GM23338 (cell line): Measurements from ENCODE around the gene CDK5. TPM values are rescaled to one million over a fixed set of nuclear protein-coding genes. Genes with fewer than 3 reads are reported as not detected.
"Not testable (repeated sequence)": the region's sequence is repeated elsewhere in the genome, so short reads cannot be mapped to it uniquely, and the experiment has no call there.

Source experiments
- ATAC-seq: fragments of 200-7000 bp; cut with Tn5 transposase; 3 replicates; pipeline ENCODE4 v1.9.1; 2020
- DNase-seq: peaks from one replicate; pipeline ENCODE4 v3.0.0-alpha.2; 2015; ENCODE audit warnings: low spot score
- H2AFZ ChIP-seq: fragments of 200-600 bp; sonication (generic); 2 replicates; pipeline ENCODE4 v1.8.0; 2016; ENCODE audit warnings: antibody characterized with exemption, mild to moderate bottlenecking, moderate library complexity
- H3F3A ChIP-seq: fragments of 200-600 bp; sonication (generic); replicated peaks from 2 replicates; pipeline ENCODE4 v1.8.0; 2017; ENCODE audit warnings: antibody characterized with exemption, mixed run types, low read depth
- H3K27ac ChIP-seq: fragments of 200-600 bp; sonication (generic); 2 replicates; pipeline ENCODE4 v1.6.1; 2016; ENCODE audit warnings: low read depth
- H3K27me3 ChIP-seq: fragments of 200-600 bp; sonication (generic); 2 replicates; pipeline ENCODE4 v1.8.0; 2016; ENCODE audit warnings: mild to moderate bottlenecking, mixed run types, moderate library complexity; ENCODE audit not compliant: insufficient read depth
- H3K36me3 ChIP-seq: fragments of 200-600 bp; sonication (generic); 2 replicates; pipeline ENCODE4 v1.8.0; 2016; ENCODE audit warnings: mild to moderate bottlenecking; ENCODE audit not compliant: insufficient read depth
- H3K4me1 ChIP-seq: fragments of 200-600 bp; sonication (generic); 2 replicates; pipeline ENCODE4 v1.8.0; 2016; ENCODE audit warnings: mild to moderate bottlenecking, moderate library complexity; ENCODE audit not compliant: insufficient read depth
- H3K4me2 ChIP-seq: fragments of 200-600 bp; sonication (generic); 2 replicates; pipeline ENCODE4 v1.7.1; 2017; ENCODE audit warnings: mixed run types
- H3K4me3 ChIP-seq: fragments of 200-600 bp; sonication (generic); 2 replicates; pipeline ENCODE4 v1.6.1; 2016; ENCODE audit warnings: mixed run types
- H3K79me2 ChIP-seq: fragments of 200-600 bp; sonication (generic); replicated peaks from 2 replicates; pipeline ENCODE4 v1.8.0; 2017; ENCODE audit warnings: mild to moderate bottlenecking; ENCODE audit not compliant: insufficient read depth
- H3K9me2 ChIP-seq: fragments of 200-600 bp; sonication (generic); 2 replicates; pipeline ENCODE4 v1.8.0; 2017; ENCODE audit not compliant: insufficient read depth
- H4K20me1 ChIP-seq: fragments of 200-600 bp; sonication (generic); replicated peaks from 2 replicates; pipeline ENCODE4 v1.8.0; 2017; ENCODE audit warnings: mild to moderate bottlenecking; ENCODE audit not compliant: insufficient read depth
- H3K27ac Mint-ChIP-seq: 2 replicates; pipeline ENCODE4 v1.8.0; 2020; ENCODE audit warnings: inconsistent platforms, mild to moderate bottlenecking, moderate library complexity, mixed read lengths
- H3K27me3 Mint-ChIP-seq: 3 replicates; pipeline ENCODE4 v1.8.0; 2022; ENCODE audit warnings: low read depth, mild to moderate bottlenecking, moderate library complexity, mixed read lengths, inconsistent platforms; ENCODE audit not compliant: insufficient read depth, poor library complexity
- H3K36me3 Mint-ChIP-seq: 3 replicates; pipeline ENCODE4 v1.8.0; 2021; ENCODE audit warnings: low read depth, mild to moderate bottlenecking, inconsistent platforms, moderate library complexity, mixed read lengths
- H3K4me1 Mint-ChIP-seq: 3 replicates; pipeline ENCODE4 v1.8.0; 2020; ENCODE audit warnings: mild to moderate bottlenecking, inconsistent platforms, mixed read lengths
- H3K4me3 Mint-ChIP-seq: 3 replicates; pipeline ENCODE4 v1.8.0; 2021; ENCODE audit warnings: moderate library complexity, mild to moderate bottlenecking, inconsistent platforms, mixed read lengths
- H3K9me3 Mint-ChIP-seq: 3 replicates; pipeline ENCODE4 v1.8.0; 2020; ENCODE audit warnings: moderate library complexity, mild to moderate bottlenecking, inconsistent platforms, mixed read lengths
- EZH2 ChIP-seq: fragments of 200-600 bp; sonication (generic); IDR thresholded peaks from one replicate; pipeline ENCODE4 v1.8.0; 2017; ENCODE audit warnings: antibody characterized with exemption, mild to moderate bottlenecking, low read depth; ENCODE audit not compliant: unreplicated experiment
- REST ChIP-seq: IDR thresholded peaks from one replicate; pipeline ENCODE4 v1.6.1; 2018; ENCODE audit warnings: antibody characterized with exemption; ENCODE audit not compliant: unreplicated experiment
- ZNF114 ChIP-seq: fragments of 250-450 bp; sonication (Bioruptor Pico); IDR thresholded peaks from 2 replicates; pipeline ENCODE4 v1.5.0; 2020; ENCODE audit warnings: mild to moderate bottlenecking, moderate library complexity
- ZNF462 ChIP-seq: fragments of 250-450 bp; sonication (Bioruptor Pico); IDR thresholded peaks from 2 replicates; pipeline ENCODE4 v1.5.0; 2020; ENCODE audit warnings: mild to moderate bottlenecking, moderate library complexity
- polyA plus RNA-seq: library from polyadenylated mRNA; unstranded; fragments of >200 nt; fragmentation: Nextera tagmentation; extraction: Ambion mirVana; gene quantifications from 2 replicates; pipeline ENCODE4 v1.2.1, GENCODE V29; 2016
- total RNA-seq: library from RNA; depleted of rRNA; stranded (reverse); fragments of >200 nt; shearing (Covaris generic); gene quantifications from 2 replicates; pipeline ENCODE4 v1.2.3, GENCODE V29; 2014

CDK5 gene
- total and polyA plus RNA-seq, 2 experiments from 2014 or later, result 19.8 to 27.1 TPM

DNA sequence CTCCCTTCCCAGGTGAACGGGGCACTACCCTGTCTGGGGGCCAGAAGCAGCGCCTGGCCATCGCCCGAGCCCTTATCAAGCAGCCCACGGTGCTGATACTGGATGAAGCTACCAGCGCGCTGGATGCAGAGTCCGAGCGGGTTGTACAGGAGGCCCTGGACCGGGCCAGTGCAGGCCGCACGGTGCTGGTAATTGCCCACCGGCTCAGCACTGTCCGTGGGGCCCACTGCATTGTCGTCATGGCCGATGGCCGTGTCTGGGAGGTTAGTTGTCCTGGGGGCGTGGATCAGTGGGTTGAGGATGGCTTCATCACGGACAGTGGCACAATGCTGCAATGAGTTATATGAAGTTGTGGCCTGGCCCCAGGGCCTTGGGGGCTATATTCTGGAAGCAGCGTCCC lies 13.7 kb downstream of the CDK5 start:
- Mint-ChIP-seq H3K36me3 (no peaks in the 10 kb centered on the region; the same call in 2 of the 3 replicates), H3K27me3 (peaks cover 19% of the 10 kb centered on the region), H3K4me1 (peaks cover 2% of the 10 kb centered on the region; the same call in 1 of the 3 replicates), H3K27ac (no peak overlapping the region), H3K4me3 (no peak overlapping the region), H3K9me3 (no peaks in the 10 kb centered on the region)
- Histone ChIP-seq H3F3A (no peaks in the 10 kb centered on the region), H3K4me3 (no peak overlapping the region), H2AFZ (no peak overlapping the region), H3K36me3 (no peaks in the 10 kb centered on the region), H3K4me2 (no peak overlapping the region), H3K79me2 (no peaks in the 10 kb centered on the region), H4K20me1 (no peaks in the 10 kb centered on the region), H3K4me1 (no peaks in the 10 kb centered on the region), H3K27me3 (no peaks in the 10 kb centered on the region), H3K9me2 (no peaks in the 10 kb centered on the region), H3K27ac (no peak overlapping the region)
- TF ChIP-seq ZNF114 (no peak), EZH2 (no peak), REST (no peak), ZNF462 (CRISPR knock-in tag) (no peak)
- ATAC-seq (no peak), DNase-seq (no peak)

- not testable (repeated sequence) for H3K4me3 Mint-ChIP-seq, ATAC-seq, DNase-seq, H3K4me2 ChIP-seq, H3K4me3 ChIP-seq, H3K9me3 Mint-ChIP-seq, H3K27ac Mint-ChIP-seq, H3F3A ChIP-seq, H3K4me1 Mint-ChIP-seq, H4K20me1 ChIP-seq, H3K36me3 ChIP-seq, H3K4me1 ChIP-seq, H3K9me2 ChIP-seq, H2AFZ ChIP-seq, H3K27ac ChIP-seq, H3K79me2 ChIP-seq, H3K27me3 ChIP-seq, H3K36me3 Mint-ChIP-seq
- H3K27me3 Mint-ChIP-seq, result peaks cover 17% of the 10 kb centered on the region
Measured at GRCh38 chr7:151043449-151043848, 14.2 kb downstream of the CDK5 start.
